Right lobe of liver (tissue), 4 donors: ENCODE results near the gene KCTD6.

Source experiments
- POLR2A ChIP-seq: fragments of 450-650 bp; IDR thresholded peaks from one replicate; pipeline ENCODE4 v1.6.1; 2017; ENCODE audit warnings: antibody characterized with exemption, mild to moderate bottlenecking
- TF ChIP-seq, protein P1 (sequence below), 4 donors: fragments of 200-600 bp in 3 of 4; fragments of 450-650 bp in 1 of 4; IDR thresholded peaks; one replicate each; pipeline versions ENCODE4 v1.5.1 to v1.8.0; 2016 to 2022; ENCODE audit warnings: antibody characterized with exemption in 4 of 4, mild to moderate bottlenecking in 2 of 4
- donor health status: DM: no; HTN: no; CAD: no.
- donor health status: DM: no; HTN: no; CAD: no.
- donor health status: DM: no; HTN: yes; CAD: no.

DNA sequence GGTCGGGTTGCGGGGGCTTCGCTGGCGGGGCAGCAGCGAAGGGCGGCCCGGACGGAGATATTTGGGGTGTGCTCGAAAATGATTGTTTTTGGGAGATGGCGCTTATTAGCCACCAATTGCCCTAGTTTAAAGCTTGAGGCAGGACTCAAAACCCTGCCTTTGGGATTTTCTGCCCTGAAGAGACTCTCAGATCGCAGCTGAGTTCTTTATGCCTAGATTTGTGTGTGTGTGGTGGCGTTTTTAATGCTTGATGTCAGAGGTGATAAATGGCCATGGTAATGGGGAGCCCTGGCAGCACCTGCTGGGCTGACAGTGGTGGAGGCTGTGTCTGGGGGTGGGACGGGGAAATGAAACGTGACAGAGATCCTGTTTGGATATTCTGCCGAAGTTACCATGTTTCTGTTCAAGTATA, 604 bp downstream of the KCTD6 start:
- TF ChIP-seq, protein P1, sequence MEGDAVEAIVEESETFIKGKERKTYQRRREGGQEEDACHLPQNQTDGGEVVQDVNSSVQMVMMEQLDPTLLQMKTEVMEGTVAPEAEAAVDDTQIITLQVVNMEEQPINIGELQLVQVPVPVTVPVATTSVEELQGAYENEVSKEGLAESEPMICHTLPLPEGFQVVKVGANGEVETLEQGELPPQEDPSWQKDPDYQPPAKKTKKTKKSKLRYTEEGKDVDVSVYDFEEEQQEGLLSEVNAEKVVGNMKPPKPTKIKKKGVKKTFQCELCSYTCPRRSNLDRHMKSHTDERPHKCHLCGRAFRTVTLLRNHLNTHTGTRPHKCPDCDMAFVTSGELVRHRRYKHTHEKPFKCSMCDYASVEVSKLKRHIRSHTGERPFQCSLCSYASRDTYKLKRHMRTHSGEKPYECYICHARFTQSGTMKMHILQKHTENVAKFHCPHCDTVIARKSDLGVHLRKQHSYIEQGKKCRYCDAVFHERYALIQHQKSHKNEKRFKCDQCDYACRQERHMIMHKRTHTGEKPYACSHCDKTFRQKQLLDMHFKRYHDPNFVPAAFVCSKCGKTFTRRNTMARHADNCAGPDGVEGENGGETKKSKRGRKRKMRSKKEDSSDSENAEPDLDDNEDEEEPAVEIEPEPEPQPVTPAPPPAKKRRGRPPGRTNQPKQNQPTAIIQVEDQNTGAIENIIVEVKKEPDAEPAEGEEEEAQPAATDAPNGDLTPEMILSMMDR (IDR thresholded peaks at IDR 0.05) = no peak
- TF ChIP-seq POLR2A = no peak
